SU-DHL-6 (cell line): Measurements from ENCODE around the gene ASXL1.

ENCODE experiments used
- H2AFZ ChIP-seq: fragments of 200-600 bp; sonication (generic); 2 replicates; pipeline ENCODE4 v1.6.1; 2014; ENCODE audit warnings: low read depth, mild to moderate bottlenecking, moderate library complexity, mixed read lengths, antibody characterized with exemption, low read length; ENCODE audit not compliant: severe bottlenecking
- H3F3A ChIP-seq: fragments of 200-600 bp; shearing (Covaris generic); 2 replicates; pipeline ENCODE4 v1.6.0; 2016; ENCODE audit warnings: antibody characterized with exemption, mild to moderate bottlenecking; ENCODE audit not compliant: insufficient read depth
- H3K27ac ChIP-seq: fragments of 200-600 bp; sonication (generic); 2 replicates; pipeline ENCODE4 v1.5.1; 2016; ENCODE audit warnings: low read depth, mild to moderate bottlenecking, low read length, moderate library complexity, mixed read lengths
- H3K27me3 ChIP-seq: fragments of 200-600 bp; sonication (generic), shearing (Covaris generic); 2 replicates; pipeline ENCODE4 v1.6.0; 2014; ENCODE audit warnings: mild to moderate bottlenecking, low read length
- H3K36me3 ChIP-seq: fragments of 200-600 bp; sonication (generic); 2 replicates; pipeline ENCODE4 v1.6.1; 2014; ENCODE audit warnings: mild to moderate bottlenecking, low read length, mixed read lengths
- H3K4me2 ChIP-seq: fragments of 300-600, 200-600 bp; shearing (Covaris generic), sonication (generic); 2 replicates; pipeline ENCODE4 v1.6.0; 2014; ENCODE audit warnings: low read length, low read depth, mild to moderate bottlenecking; ENCODE audit not compliant: poor library complexity, severe bottlenecking
- H3K4me3 ChIP-seq: fragments of 200-600 bp; sonication (generic); 2 replicates; pipeline ENCODE4 v1.5.1; 2014; ENCODE audit warnings: antibody characterized with exemption, low read length, mild to moderate bottlenecking, mixed read lengths; ENCODE audit not compliant: insufficient read depth, poor library complexity, severe bottlenecking
- H3K79me2 ChIP-seq: fragments of 200-600 bp; sonication (generic); 2 replicates; pipeline ENCODE4 v1.6.1; 2014; ENCODE audit warnings: mild to moderate bottlenecking, low read length, moderate library complexity; ENCODE audit not compliant: insufficient read depth
- H3K9ac ChIP-seq: fragments of 200-600 bp; sonication (generic); 2 replicates; pipeline ENCODE4 v1.7.0; 2014; ENCODE audit warnings: mild to moderate bottlenecking, low read length
- H3K9me2 ChIP-seq: fragments of 200-600 bp; sonication (generic); replicated peaks from 2 replicates; pipeline ENCODE4 v1.6.1; 2014; ENCODE audit warnings: low read length; ENCODE audit not compliant: insufficient read depth
- H3K9me3 ChIP-seq: fragments of 200-600 bp; sonication (generic); 2 replicates; pipeline ENCODE4 v1.6.1; 2014; ENCODE audit warnings: low read length, mixed read lengths; ENCODE audit not compliant: insufficient read depth
- H4K20me1 ChIP-seq: fragments of 200-600 bp; sonication (generic); 2 replicates; pipeline ENCODE4 v1.6.1; 2014; ENCODE audit warnings: low read depth, mild to moderate bottlenecking, antibody characterized with exemption, low read length, moderate library complexity, mixed read lengths
- CTCF ChIP-seq: fragments of 200-600 bp; sonication (generic); IDR thresholded peaks from one replicate; pipeline ENCODE4 v1.5.1; 2017; ENCODE audit warnings: antibody characterized with exemption, mild to moderate bottlenecking, low read length, moderate library complexity; ENCODE audit not compliant: insufficient read depth, poor library complexity, severe bottlenecking
- EZH2phosphoT487 ChIP-seq: fragments of 200-600 bp; sonication (generic), shearing (Covaris generic); conservative IDR thresholded peaks from 2 replicates; pipeline ENCODE4 v1.6.1; 2018; ENCODE audit warnings: mild to moderate bottlenecking, antibody characterized with exemption, low read length, moderate library complexity, mixed read lengths

The ASXL1 gene

GRCh38 chr20:32443386-32443974, 85.3 kb downstream of the ASXL1 start:
- Histone ChIP-seq H3K36me3 (no peaks in the 10 kb centered on the region), H3K4me3 (no peak overlapping the region), H3K9me2 (no peaks in the 10 kb centered on the region), H4K20me1 (no peaks in the 10 kb centered on the region), H2AFZ (no peak overlapping the region), H3F3A (no peaks in the 10 kb centered on the region), H3K9me3 (no peaks in the 10 kb centered on the region), H3K4me2 (no peak overlapping the region), H3K27ac (0 out of 2 replicates have a peak overlapping the region, but pooled peaks have one; percentile 3), H3K79me2 (no peaks in the 10 kb centered on the region), H3K27me3 (no peaks in the 10 kb centered on the region), H3K9ac (no peak overlapping the region)
- TF ChIP-seq EZH2phosphoT487 (no peak), CTCF (no peak)

- Histone ChIP-seq H3K4me3 (no peak overlapping the region), H3K4me2 (no peak overlapping the region), H3K9me3 (no peaks in the 10 kb centered on the region), H3F3A (no peaks in the 10 kb centered on the region), H3K27me3 (no peaks in the 10 kb centered on the region), H3K36me3 (no peaks in the 10 kb centered on the region), H4K20me1 (no peaks in the 10 kb centered on the region), H3K27ac (no peak overlapping the region), H2AFZ (no peak overlapping the region), H3K79me2 (no peaks in the 10 kb centered on the region), H3K9me2 (no peaks in the 10 kb centered on the region), H3K9ac (no peak overlapping the region)
- TF ChIP-seq EZH2phosphoT487: no peak
- TF ChIP-seq CTCF: no peak
Observed at GRCh38 chr20:32444474-32445220, 86.5 kb downstream of the ASXL1 start.

- Histone ChIP-seq H3K36me3 (no peaks in the 10 kb centered on the region), H3K79me2 (no peaks in the 10 kb centered on the region), H3K27me3 (no peaks in the 10 kb centered on the region), H3K9me2 (no peaks in the 10 kb centered on the region), H3K27ac (no peak overlapping the region), H3K4me2 (no peak overlapping the region), H3K9ac (no peak overlapping the region), H3K9me3 (no peaks in the 10 kb centered on the region), H4K20me1 (no peaks in the 10 kb centered on the region), H3K4me3 (no peak overlapping the region), H3F3A (no peaks in the 10 kb centered on the region), H2AFZ (no peak overlapping the region)
- TF ChIP-seq CTCF (no peak), EZH2phosphoT487 (no peak)
Observed at GRCh38 chr20:32445539-32446273, 87.6 kb downstream of the ASXL1 start.
